ENCODE measurements around the gene NME8.
A peak's percentile ranks its signal among the peaks of the same experiment; 100 is the strongest.
"Not testable (repeated sequence)": the region's sequence is repeated elsewhere in the genome, so short reads cannot be mapped to it uniquely, and the experiment has no call there.

Gene NME8

DNA sequence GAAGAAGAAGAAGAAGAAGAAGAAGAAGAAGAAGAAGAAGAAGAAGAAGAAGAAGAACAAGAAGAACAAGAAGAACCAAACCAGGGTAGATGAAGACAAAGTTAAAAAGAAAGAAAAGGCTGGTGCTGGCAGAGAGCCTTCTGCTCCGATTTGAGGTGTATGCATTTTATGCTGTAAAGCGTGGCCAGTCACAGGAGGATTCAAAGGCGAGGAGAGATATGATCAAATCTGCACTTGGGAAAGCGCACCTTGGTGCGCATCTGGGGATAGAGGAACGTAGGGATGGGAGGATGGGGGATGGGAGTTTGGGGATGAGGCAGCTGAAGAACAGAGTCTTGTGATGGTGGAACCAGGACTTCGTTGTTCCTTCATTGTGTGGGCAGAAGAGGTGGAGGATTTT is at the start of gene NME8:
Gene NME8 (plus strand): TSS at position 301 of the 400 bp plus-strand sequence. CDS start 1,670 bp downstream, outside the sequence.
- no peak for DNase-seq

GRCh38 chr7:37806152-37806551 is 42.2 kb upstream of the NME8 start:
- DNase-seq = no peak

DNA sequence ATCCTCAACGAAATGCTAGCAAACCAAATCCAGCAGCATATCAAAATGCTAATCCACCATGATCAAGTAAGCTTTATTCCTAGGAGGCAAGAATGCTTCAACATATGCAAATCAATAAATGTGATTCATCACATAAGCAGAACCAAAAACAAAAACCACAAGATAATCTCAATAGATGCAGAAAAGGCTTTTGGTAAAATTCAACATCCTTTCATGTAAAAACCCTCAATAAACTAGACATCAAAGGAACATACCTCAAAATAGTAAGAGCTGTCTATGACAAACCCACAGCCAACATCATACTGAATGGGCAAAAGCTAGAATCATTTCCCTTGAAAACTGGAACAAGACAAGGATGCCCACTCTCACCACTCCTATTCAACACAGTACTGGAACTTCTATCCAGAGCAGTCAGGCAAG is 36.2 kb upstream of the NME8 start:
- not testable (repeated sequence) for DNase-seq

GRCh38 chr7:37815671-37816371 is 32.6 kb upstream of the NME8 start:
- no peak for DNase-seq

- no peak for DNase-seq
These were observed 31.3 kb upstream of the NME8 start for GRCh38 chr7:37816922-37817590.

- no peak for DNase-seq
These were observed 30.8 kb upstream of the NME8 start for GRCh38 chr7:37817591-37817960.

GRCh38 chr7:37817996-37818720 is 30.2 kb upstream of the NME8 start:
- DNase-seq = no peak

DNA sequence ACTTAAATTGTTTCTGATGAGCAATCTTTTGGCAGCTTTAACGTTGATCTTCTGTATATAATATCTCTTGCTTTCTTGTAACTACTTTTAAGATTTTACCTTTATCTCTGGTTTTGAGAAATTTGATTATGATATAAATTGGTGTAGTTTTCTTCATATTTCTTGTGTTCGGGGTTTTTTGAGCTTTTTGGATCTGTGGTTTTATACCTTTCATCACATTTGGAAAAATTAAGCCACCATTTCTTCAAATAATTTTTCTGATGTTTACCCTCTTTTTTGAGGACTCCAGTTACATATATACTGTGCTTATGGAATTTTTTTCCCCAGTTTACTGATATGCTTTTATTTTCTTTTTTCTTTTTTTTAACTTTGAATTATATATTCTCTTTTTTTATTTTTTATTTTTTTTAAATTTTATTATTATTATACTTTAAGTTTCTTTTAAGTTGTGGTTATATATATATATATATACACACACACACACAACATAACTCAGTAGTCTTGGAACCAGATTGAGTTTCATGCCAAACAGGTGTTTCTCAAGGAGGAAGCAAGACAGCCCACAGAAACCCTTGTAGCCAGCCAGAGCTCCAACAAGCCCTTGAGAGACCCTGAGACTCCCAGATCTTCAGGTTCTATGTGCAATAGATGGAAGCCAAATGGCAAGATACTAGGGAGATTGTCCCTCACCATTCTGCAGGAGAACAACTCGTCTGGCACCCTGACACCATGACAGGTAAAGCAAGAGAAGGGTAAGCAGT is 27.5 kb upstream of the NME8 start:
- no peak for DNase-seq

DNA sequence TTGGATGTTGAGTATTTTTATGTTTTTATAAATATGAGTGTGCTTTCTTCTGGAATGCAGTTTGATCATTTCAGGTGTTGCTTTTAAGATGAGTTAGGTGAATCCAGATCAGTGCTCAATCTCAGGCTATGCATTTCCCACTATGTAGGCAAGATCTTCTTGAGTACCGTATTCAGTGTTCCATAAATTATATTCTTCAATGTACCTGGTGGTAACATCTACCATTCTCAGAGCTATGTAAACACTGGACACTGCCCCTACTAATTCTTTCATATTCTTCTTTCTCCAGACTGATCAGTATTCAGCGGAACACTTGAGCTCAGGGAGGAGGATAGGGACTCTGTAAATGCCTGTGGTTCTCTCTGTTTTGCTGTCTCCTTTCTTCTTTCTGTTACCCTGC is 25.5 kb upstream of the NME8 start:
- DNase-seq = no peak

- DNase-seq = no peak
These were observed 24.8 kb upstream of the NME8 start for GRCh38 chr7:37823557-37823956.

GRCh38 chr7:37825038-37825437 is 23.4 kb upstream of the NME8 start:
- peak; percentile 43 for DNase-seq

DNA sequence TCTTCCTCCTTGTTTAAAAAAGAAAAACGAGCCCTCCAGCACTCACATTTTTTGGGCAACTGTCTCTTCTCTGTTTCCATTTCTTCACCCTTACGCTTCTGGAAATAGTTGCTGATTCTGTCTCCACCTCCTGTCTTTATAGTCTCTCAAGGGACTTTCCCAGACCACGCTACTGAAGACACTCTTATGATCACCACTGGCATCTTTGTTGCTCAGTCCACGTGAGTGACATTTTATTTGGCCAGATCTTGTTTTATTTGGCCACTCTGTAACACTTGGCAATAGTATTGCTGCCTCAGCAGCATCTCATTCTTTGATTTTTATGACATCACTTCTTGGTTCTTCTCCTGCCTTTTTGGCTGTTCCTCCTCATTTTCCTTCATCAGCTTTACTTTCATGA is 21.6 kb upstream of the NME8 start:
- DNase-seq = no peak

- no peak for DNase-seq
These were observed 17.2 kb upstream of the NME8 start for GRCh38 chr7:37831244-37831643.

DNA sequence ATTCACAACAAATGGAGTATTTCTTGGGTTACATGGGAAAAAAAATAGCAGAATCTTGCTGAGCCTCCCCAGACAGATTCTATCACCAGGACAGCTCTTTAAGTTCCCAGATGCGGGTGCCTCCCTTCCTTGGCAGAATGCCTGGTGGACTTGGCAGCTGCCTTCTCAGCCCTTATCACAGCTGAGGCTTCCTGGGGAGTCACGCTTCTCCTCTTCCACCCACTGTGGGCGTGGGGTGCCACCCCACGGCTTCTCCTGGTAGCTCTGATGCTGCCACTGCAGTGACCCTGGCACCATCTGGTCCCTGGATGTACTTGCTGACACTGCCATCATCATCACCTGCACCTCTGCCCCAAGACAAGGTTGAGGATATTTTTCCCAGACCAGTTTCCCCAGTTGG is 16.2 kb upstream of the NME8 start:
- peak; percentile 94 for DNase-seq

- peak; percentile 40 for DNase-seq
These were observed 15.1 kb upstream of the NME8 start for GRCh38 chr7:37833107-37833817.

GRCh38 chr7:37833818-37834146 is 14.6 kb upstream of the NME8 start:
- DNase-seq = no peak

DNA sequence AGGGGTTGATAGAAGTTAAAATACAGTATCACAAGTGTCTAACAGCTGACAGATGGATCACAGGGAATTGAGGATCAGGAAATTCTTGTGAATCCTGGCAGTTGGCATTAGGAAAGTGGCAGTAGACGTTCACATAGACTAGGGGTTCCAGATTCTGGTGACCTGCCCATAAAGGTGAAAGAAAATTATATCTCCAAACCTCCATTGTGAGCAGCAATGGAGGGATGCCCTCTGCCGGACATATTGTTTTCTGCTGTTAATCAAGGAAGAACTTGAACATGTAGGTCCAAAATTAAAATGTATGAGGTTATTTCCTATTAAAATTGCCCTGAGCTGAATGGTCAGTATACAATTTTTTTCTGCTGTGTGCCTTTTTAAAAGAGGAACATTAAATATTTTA is 5.1 kb downstream of the NME8 start:
- no peak for DNase-seq

GRCh38 chr7:37882086-37882485 is 33.7 kb downstream of the NME8 start:
- no peak for DNase-seq

GRCh38 chr7:37893359-37893758 is 45.0 kb downstream of the NME8 start:
- no peak for DNase-seq

DNA sequence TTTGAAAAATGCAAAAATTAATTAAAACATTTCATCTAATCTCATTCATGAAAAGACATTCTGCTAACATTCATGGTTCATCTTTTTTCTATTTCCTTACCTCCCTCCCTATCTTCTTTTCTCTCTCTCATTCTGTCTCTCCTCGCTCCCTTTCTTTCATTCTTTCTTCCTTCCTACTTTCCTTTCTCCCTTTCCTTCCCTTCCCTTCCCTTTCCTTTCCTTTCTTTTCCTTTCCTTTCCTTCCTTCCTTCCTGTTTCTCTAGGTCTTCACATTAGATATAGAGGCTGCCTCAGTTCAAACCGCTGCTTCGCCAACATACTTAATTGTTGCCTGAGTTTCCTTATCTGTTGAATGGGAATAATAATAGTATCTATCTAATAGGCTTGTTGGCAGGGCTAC is 46.3 kb downstream of the NME8 start:
- DNase-seq = no peak

GRCh38 chr7:37899712-37900247 is 51.4 kb downstream of the NME8 start:
- no peak for DNase-seq

GRCh38 chr7:37901236-37901827 is 52.9 kb downstream of the NME8 start:
- no peak for DNase-seq
